Gastrocnemius medialis (tissue), 4 donors: Measurements from ENCODE around the gene SH3BP1.

Experiments
- POLR2A ChIP-seq, 2 donors: fragments of 450-650 bp; IDR thresholded peaks; one replicate each; pipeline ENCODE4 v1.6.1; 2017; ENCODE audit warnings: antibody characterized with exemption in 2 of 2, mild to moderate bottlenecking in 2 of 2, moderate library complexity in 2 of 2
- TF ChIP-seq, protein P1 (sequence below), 5 experiments: fragments of 450-650 bp in 3 of 5; fragments of 200-600 bp in 2 of 5; sonication (generic) in 2 of 5; IDR thresholded peaks in 4 of 5; conservative IDR thresholded peaks in 1 of 5; 1 replicate in 4 of 5; 2 replicates in 1 of 5; pipeline ENCODE4 v1.5.1; 2016 to 2019; ENCODE audit warnings: antibody characterized with exemption in 5 of 5, mild to moderate bottlenecking in 3 of 5, moderate library complexity in 3 of 5

DNA sequence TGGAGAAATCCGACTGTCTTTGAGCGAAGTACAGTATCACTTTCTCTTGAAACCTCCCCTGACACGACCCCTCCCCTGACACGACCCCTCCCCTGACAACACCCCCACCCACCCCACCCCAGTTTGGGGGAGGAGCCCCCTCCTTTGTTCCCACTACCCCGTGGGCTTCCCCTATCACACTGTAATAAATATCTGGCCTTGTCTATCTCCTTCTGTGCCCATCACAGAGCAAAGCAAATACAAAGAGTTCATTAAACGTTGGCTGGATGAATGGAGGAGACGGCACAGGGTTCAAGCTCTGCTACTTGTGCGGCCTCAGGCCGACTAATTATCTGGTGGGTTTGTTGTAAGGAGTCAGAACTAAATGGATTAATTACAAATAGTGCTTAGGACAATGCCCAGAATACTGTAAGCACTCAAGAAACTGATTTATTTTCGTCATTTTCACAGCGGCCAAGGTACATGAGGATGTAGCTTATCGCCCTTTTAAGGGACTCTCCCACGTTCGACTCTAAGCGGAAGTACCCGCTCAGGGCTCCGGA, 31.5 kb upstream of the SH3BP1 start:
- TF ChIP-seq, protein P1, sequence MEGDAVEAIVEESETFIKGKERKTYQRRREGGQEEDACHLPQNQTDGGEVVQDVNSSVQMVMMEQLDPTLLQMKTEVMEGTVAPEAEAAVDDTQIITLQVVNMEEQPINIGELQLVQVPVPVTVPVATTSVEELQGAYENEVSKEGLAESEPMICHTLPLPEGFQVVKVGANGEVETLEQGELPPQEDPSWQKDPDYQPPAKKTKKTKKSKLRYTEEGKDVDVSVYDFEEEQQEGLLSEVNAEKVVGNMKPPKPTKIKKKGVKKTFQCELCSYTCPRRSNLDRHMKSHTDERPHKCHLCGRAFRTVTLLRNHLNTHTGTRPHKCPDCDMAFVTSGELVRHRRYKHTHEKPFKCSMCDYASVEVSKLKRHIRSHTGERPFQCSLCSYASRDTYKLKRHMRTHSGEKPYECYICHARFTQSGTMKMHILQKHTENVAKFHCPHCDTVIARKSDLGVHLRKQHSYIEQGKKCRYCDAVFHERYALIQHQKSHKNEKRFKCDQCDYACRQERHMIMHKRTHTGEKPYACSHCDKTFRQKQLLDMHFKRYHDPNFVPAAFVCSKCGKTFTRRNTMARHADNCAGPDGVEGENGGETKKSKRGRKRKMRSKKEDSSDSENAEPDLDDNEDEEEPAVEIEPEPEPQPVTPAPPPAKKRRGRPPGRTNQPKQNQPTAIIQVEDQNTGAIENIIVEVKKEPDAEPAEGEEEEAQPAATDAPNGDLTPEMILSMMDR (IDR thresholded peaks at IDR 0.05 in 4 of 5, conservative IDR thresholded peaks at IDR 0.05 in 1 of 5): no peak
- TF ChIP-seq POLR2A (IDR thresholded peaks at IDR 0.05): no peak
